ENCODE data around the gene KCMF1. TPM values are rescaled to one million over a fixed set of nuclear protein-coding genes. Genes with fewer than 3 reads are reported as not detected.

KCMF1 gene
- total RNA-seq, 2 donors from 2014 or later, result 40.6 to 46.7 TPM

DNA sequence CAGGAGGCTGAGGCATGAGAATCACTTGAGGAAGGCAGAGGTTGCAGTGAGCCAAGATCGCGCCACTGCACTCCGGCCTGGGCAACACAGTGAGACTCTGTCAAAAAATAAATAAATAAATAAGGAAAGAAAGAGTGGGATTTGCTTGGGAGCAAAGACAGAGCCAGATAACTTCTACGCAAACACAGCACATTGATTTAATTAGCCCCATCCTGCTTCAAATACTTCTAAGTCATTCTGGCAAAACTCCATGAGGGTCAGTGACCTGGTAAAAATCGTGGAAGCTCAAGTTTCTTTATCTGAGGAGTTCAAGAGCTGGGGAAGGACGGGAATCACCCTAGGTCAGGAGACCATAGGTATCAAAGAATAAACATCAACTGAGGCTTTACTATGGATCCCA is 91.6 kb downstream of the KCMF1 start:
- no peak for ATAC-seq (ENCODE audit: insufficient number of reproducible peaks, low FRiP score, low read depth)
- no peaks in the 10 kb centered on the region for H3K27me3 ChIP-seq (replicated peaks; ENCODE audit: insufficient read depth)
- TF ChIP-seq, protein P1, sequence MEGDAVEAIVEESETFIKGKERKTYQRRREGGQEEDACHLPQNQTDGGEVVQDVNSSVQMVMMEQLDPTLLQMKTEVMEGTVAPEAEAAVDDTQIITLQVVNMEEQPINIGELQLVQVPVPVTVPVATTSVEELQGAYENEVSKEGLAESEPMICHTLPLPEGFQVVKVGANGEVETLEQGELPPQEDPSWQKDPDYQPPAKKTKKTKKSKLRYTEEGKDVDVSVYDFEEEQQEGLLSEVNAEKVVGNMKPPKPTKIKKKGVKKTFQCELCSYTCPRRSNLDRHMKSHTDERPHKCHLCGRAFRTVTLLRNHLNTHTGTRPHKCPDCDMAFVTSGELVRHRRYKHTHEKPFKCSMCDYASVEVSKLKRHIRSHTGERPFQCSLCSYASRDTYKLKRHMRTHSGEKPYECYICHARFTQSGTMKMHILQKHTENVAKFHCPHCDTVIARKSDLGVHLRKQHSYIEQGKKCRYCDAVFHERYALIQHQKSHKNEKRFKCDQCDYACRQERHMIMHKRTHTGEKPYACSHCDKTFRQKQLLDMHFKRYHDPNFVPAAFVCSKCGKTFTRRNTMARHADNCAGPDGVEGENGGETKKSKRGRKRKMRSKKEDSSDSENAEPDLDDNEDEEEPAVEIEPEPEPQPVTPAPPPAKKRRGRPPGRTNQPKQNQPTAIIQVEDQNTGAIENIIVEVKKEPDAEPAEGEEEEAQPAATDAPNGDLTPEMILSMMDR (IDR thresholded peaks at IDR 0.05), result no peak

GRCh38 chr2:85063981-85064599 is 93.1 kb downstream of the KCMF1 start:
- no peak for DNase-seq (ENCODE audit: low spot score)
- no peaks in the 10 kb centered on the region for H3K36me3 ChIP-seq
- TF ChIP-seq, protein P1 (IDR thresholded peaks at IDR 0.05), result no peak
- no peaks in the 10 kb centered on the region for H3K4me1 ChIP-seq (ENCODE audit: control insufficient read depth in 1 of 2, low read depth in 2 of 2)
- H3K27ac ChIP-seq, result no peak overlapping the region
- no peaks in the 10 kb centered on the region for H3K9me3 ChIP-seq
- no peaks in the 10 kb centered on the region for H3K27me3 ChIP-seq (replicated peaks; ENCODE audit: insufficient read depth)
- ATAC-seq (ENCODE audit: insufficient number of reproducible peaks, low FRiP score, low read depth), result no peak
- H3K4me3 ChIP-seq, result no peak overlapping the region

More for the DNA sequence above, 91.6 kb downstream of the KCMF1 start:
- H3K36me3 ChIP-seq, result no peaks in the 10 kb centered on the region
- no peak for DNase-seq (ENCODE audit: low spot score)
- no peaks in the 10 kb centered on the region for H3K9me3 ChIP-seq
- H3K4me3 ChIP-seq, result no peak overlapping the region
- H3K4me1 ChIP-seq (ENCODE audit: control insufficient read depth in 1 of 2, low read depth in 2 of 2), result no peaks in the 10 kb centered on the region
- no peak overlapping the region for H3K27ac ChIP-seq

DNA sequence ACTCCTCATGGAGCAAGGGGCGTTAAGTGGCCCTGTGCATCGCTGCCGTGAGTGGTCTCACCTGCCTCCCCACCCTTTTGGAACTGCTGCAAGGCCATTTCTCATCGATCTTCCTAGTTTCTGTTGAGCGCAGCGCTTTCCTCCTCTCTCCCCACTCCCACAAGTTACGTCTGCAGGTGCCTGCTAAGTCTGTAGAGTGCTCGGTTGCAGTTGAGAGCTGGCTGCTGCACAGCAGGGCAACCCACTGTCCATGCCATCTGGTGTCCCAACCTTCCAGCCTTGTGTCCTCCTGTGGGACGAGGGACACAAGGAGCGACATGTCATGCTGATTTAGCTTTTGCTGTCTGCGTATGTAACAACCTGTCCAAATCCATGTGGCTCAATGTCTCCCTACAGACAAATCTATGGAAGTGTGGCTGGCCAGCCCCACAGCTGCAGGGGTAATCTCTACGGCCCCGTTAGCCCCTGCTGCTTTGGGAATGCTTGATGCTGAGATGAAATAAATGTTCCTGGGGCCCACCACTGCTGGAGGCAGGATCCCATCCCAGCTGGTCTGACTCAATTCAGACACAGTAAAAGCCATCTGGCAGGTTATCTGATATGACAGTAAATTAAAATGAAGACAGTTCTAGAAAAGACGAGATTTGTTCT is 94.1 kb downstream of the KCMF1 start:
- Histone ChIP-seq H3K9me3 (no peaks in the 10 kb centered on the region), H3K4me1 (ENCODE audit: control insufficient read depth in 1 of 2, low read depth in 2 of 2) (no peaks in the 10 kb centered on the region), H3K36me3 (no peaks in the 10 kb centered on the region), H3K4me3 (no peak overlapping the region), H3K27me3 (replicated peaks; ENCODE audit: insufficient read depth) (no peaks in the 10 kb centered on the region), H3K27ac (no peak overlapping the region)
- ATAC-seq (ENCODE audit: insufficient number of reproducible peaks, low FRiP score, low read depth) (no peak), DNase-seq (ENCODE audit: low spot score) (no peak)
- TF ChIP-seq, protein P1 (IDR thresholded peaks at IDR 0.05), result no peak

- Histone ChIP-seq H3K36me3 (no peaks in the 10 kb centered on the region), H3K27ac (no peak overlapping the region), H3K27me3 (replicated peaks; ENCODE audit: insufficient read depth) (no peaks in the 10 kb centered on the region), H3K4me1 (ENCODE audit: control insufficient read depth in 1 of 2, low read depth in 2 of 2) (no peaks in the 10 kb centered on the region), H3K9me3 (no peaks in the 10 kb centered on the region), H3K4me3 (no peak overlapping the region)
- DNase-seq (ENCODE audit: low spot score) (no peak), ATAC-seq (ENCODE audit: insufficient number of reproducible peaks, low FRiP score, low read depth) (no peak)
- TF ChIP-seq, protein P1 (IDR thresholded peaks at IDR 0.05), result no peak
Measured at GRCh38 chr2:85066006-85066740, 95.2 kb downstream of the KCMF1 start.

DNA sequence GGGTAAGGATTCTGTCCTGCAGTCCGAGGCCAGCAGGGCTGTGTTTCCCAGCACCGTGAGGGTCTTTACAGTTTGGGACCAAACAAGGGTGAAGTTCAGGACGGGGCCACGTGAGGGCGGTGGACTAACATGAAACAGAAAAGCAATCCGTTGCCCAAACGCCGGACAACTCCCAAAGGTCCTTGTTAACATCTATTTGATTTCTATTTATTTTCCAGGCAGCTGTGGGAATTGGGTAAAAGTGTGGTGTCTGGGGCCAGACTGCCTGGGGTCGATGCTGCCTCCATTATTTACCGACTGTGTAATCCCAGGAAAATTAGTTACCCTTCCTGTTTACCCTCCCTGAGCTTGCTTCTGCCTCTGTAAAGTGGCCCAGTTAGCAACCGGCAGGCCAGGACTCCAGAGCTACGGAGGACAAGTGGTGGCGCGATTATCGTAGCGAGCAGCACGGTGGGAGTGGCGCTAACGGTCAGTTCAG is 96.0 kb downstream of the KCMF1 start:
- Histone ChIP-seq H3K4me1 (ENCODE audit: control insufficient read depth in 1 of 2, low read depth in 2 of 2) (no peaks in the 10 kb centered on the region), H3K27ac (no peak overlapping the region), H3K9me3 (no peaks in the 10 kb centered on the region), H3K4me3 (peak overlapping the region; percentile 66), H3K36me3 (no peaks in the 10 kb centered on the region), H3K27me3 (replicated peaks; ENCODE audit: insufficient read depth) (no peaks in the 10 kb centered on the region)
- peak; percentile 69 for ATAC-seq (ENCODE audit: insufficient number of reproducible peaks, low FRiP score, low read depth)
- TF ChIP-seq, protein P1 (IDR thresholded peaks at IDR 0.05), result peak; percentile 89
- DNase-seq (ENCODE audit: low spot score), result peak; percentile 58

All from thoracic aorta (tissue), 2 donors.